Measurements from ENCODE around the gene PTPRG. TPM values are rescaled to one million over a fixed set of nuclear protein-coding genes. Genes with fewer than 3 reads are reported as not detected.

Gene PTPRG
- total and polyA plus RNA-seq, 2 donors, result 3.9 to 4.1 TPM

- peaks cover 0 to 3% of the 10 kb centered on the region in 2 donors for H3K9me3 ChIP-seq (ENCODE audit: control insufficient read depth in 2 of 2, insufficient read depth in 1 of 2, low read length in 1 of 2)
- no peaks in the 10 kb centered on the region for H3K36me3 ChIP-seq (ENCODE audit: control insufficient read depth in 2 of 2, insufficient read depth in 2 of 2, low read length in 1 of 2)
- no peak for DNase-seq (ENCODE audit: low read depth in 6 of 9, low spot score in 9 of 9)
- H3K27ac ChIP-seq (ENCODE audit: low read depth in 1 of 2, low read length in 1 of 2), result no peak overlapping the region
- WGBS, result 92% methylated on average over 7 of the region's 7 CpGs
- H3K4me1 ChIP-seq (ENCODE audit: control insufficient read depth in 2 of 2, insufficient read depth in 2 of 2, low read length in 2 of 2), result no peaks in the 10 kb centered on the region
- H3K4me3 ChIP-seq (ENCODE audit: low read length in 2 of 2), result no peak overlapping the region
- H3K27me3 ChIP-seq (ENCODE audit: control insufficient read depth in 2 of 2, insufficient read depth in 1 of 2, low read length in 1 of 2), result no peaks in the 10 kb centered on the region
Measured at GRCh38 chr3:61646851-61647525, 85.6 kb downstream of the PTPRG start.

DNA sequence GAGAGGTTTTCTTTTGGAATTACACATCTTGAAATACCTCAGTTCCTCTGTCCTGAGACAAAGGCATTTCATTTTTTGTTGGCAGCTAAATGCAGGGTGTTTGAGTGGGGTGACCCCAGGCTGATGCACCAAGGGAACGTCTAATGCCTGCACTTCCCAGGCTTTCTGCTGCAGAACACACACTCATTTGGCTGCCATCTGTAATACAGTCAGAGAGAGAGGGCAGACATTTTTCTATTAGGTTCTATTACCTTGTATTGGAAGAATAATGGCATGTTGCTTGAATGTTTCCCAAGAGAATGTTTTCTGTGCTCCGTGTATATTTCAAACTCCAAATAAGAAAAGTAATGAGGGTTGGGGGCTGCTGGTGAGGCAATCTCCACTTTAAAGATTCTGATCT, 87.1 kb downstream of the PTPRG start:
- H3K36me3 ChIP-seq (ENCODE audit: control insufficient read depth in 2 of 2, insufficient read depth in 2 of 2, low read length in 1 of 2), result no peaks in the 10 kb centered on the region
- WGBS, result 82% methylated on average over 2 of the region's 2 CpGs

GRCh38 chr3:61649381-61650170, 88.2 kb downstream of the PTPRG start:
- no peak overlapping the region for H3K27ac ChIP-seq (ENCODE audit: low read depth in 1 of 2, low read length in 1 of 2)
- H3K27me3 ChIP-seq (ENCODE audit: control insufficient read depth in 2 of 2, insufficient read depth in 1 of 2, low read length in 1 of 2), result no peaks in the 10 kb centered on the region
- no peaks in the 10 kb centered on the region for H3K4me1 ChIP-seq (ENCODE audit: control insufficient read depth in 2 of 2, insufficient read depth in 2 of 2, low read length in 2 of 2)
- H3K36me3 ChIP-seq (ENCODE audit: control insufficient read depth in 2 of 2, insufficient read depth in 2 of 2, low read length in 1 of 2), result no peaks in the 10 kb centered on the region
- H3K4me3 ChIP-seq (ENCODE audit: low read length in 2 of 2), result no peak overlapping the region
- WGBS, result 75% methylated on average over 5 of the region's 5 CpGs
- peaks cover 0 to 3% of the 10 kb centered on the region in 2 donors for H3K9me3 ChIP-seq (ENCODE audit: control insufficient read depth in 2 of 2, insufficient read depth in 1 of 2, low read length in 1 of 2)
- DNase-seq (ENCODE audit: low read depth in 6 of 9, low spot score in 9 of 9), result no peak

More for the DNA sequence above, 87.1 kb downstream of the PTPRG start:
- Histone ChIP-seq H3K9me3 (ENCODE audit: control insufficient read depth in 2 of 2, insufficient read depth in 1 of 2, low read length in 1 of 2) (peaks cover 0 to 3% of the 10 kb centered on the region in 2 donors), H3K27me3 (ENCODE audit: control insufficient read depth in 2 of 2, insufficient read depth in 1 of 2, low read length in 1 of 2) (no peaks in the 10 kb centered on the region), H3K27ac (ENCODE audit: low read depth in 1 of 2, low read length in 1 of 2) (no peak overlapping the region), H3K4me3 (ENCODE audit: low read length in 2 of 2) (no peak overlapping the region), H3K4me1 (ENCODE audit: control insufficient read depth in 2 of 2, insufficient read depth in 2 of 2, low read length in 2 of 2) (no peaks in the 10 kb centered on the region)
- no peak for DNase-seq (ENCODE audit: low read depth in 6 of 9, low spot score in 9 of 9)

GRCh38 chr3:61650276-61650675, 88.9 kb downstream of the PTPRG start:
- DNase-seq (ENCODE audit: low read depth in 6 of 9, low spot score in 9 of 9), result no peak
- no peak overlapping the region for H3K27ac ChIP-seq (ENCODE audit: low read depth in 1 of 2, low read length in 1 of 2)
- WGBS, result 92% methylated on average over 7 of the region's 7 CpGs

DNA sequence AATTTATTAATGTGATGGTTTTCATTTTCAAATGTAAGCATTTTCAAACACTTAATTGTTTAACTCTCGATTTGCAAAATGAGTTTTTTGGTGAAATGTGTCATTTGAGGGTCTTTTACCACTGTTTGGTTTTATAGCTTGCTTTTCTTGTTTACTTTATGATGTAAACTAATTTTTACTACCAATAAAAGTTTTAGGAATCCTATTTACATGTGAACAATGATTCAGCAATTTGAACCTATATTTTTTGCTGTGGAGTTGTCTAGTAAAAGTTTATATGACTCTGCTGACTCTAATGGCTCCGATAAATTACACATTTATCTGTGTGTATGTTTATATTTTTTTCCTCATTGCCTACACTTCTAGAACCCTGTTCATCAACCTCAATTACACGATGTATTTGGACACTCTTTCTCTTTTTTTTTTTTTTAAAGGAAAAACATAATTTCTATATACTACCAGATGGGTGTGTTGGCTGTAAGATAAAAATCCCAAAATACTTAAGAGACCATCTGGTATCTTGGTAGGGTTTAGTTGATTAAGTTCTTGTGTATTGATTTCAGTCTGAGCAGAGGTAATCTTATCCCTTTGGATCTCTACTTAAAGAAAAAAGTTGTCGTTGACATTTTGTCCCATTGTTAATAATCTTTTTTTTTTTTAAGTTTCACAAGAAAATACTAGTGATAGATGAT, 89.5 kb downstream of the PTPRG start:
- no peak overlapping the region for H3K27ac ChIP-seq (ENCODE audit: low read depth in 1 of 2, low read length in 1 of 2)
- H3K4me3 ChIP-seq (ENCODE audit: low read length in 2 of 2), result no peak overlapping the region
- DNase-seq (ENCODE audit: low read depth in 6 of 9, low spot score in 9 of 9), result no peak
- H3K36me3 ChIP-seq (ENCODE audit: control insufficient read depth in 2 of 2, insufficient read depth in 2 of 2, low read length in 1 of 2), result no peaks in the 10 kb centered on the region
- H3K4me1 ChIP-seq (ENCODE audit: control insufficient read depth in 2 of 2, insufficient read depth in 2 of 2, low read length in 2 of 2), result no peaks in the 10 kb centered on the region
- no peaks in the 10 kb centered on the region for H3K27me3 ChIP-seq (ENCODE audit: control insufficient read depth in 2 of 2, insufficient read depth in 1 of 2, low read length in 1 of 2)
- WGBS, result 69% methylated on average over 4 of the region's 4 CpGs
- no peaks in the 10 kb centered on the region for H3K9me3 ChIP-seq (ENCODE audit: control insufficient read depth in 2 of 2, insufficient read depth in 1 of 2, low read length in 1 of 2)

More at GRCh38 chr3:61650276-61650675, 88.9 kb downstream of the PTPRG start:
- Histone ChIP-seq H3K36me3 (ENCODE audit: control insufficient read depth in 2 of 2, insufficient read depth in 2 of 2, low read length in 1 of 2) (no peaks in the 10 kb centered on the region), H3K27me3 (ENCODE audit: control insufficient read depth in 2 of 2, insufficient read depth in 1 of 2, low read length in 1 of 2) (no peaks in the 10 kb centered on the region), H3K4me1 (ENCODE audit: control insufficient read depth in 2 of 2, insufficient read depth in 2 of 2, low read length in 2 of 2) (no peaks in the 10 kb centered on the region), H3K4me3 (ENCODE audit: low read length in 2 of 2) (no peak overlapping the region), H3K9me3 (ENCODE audit: control insufficient read depth in 2 of 2, insufficient read depth in 1 of 2, low read length in 1 of 2) (peaks cover 0 to 1% of the 10 kb centered on the region in 2 donors)

GRCh38 chr3:61657689-61658088, 96.3 kb downstream of the PTPRG start:
- Histone ChIP-seq H3K27me3 (ENCODE audit: control insufficient read depth in 2 of 2, insufficient read depth in 1 of 2, low read length in 1 of 2) (no peaks in the 10 kb centered on the region), H3K4me3 (ENCODE audit: low read length in 2 of 2) (no peak overlapping the region), H3K4me1 (ENCODE audit: control insufficient read depth in 2 of 2, insufficient read depth in 2 of 2, low read length in 2 of 2) (no peaks in the 10 kb centered on the region), H3K27ac (ENCODE audit: low read depth in 1 of 2, low read length in 1 of 2) (no peak overlapping the region), H3K36me3 (ENCODE audit: control insufficient read depth in 2 of 2, insufficient read depth in 2 of 2, low read length in 1 of 2) (no peaks in the 10 kb centered on the region), H3K9me3 (ENCODE audit: control insufficient read depth in 2 of 2, insufficient read depth in 1 of 2, low read length in 1 of 2) (no peaks in the 10 kb centered on the region)
- WGBS, result 70% methylated on average over 4 of the region's 4 CpGs
- no peak for DNase-seq (ENCODE audit: low read depth in 6 of 9, low spot score in 9 of 9)

DNA sequence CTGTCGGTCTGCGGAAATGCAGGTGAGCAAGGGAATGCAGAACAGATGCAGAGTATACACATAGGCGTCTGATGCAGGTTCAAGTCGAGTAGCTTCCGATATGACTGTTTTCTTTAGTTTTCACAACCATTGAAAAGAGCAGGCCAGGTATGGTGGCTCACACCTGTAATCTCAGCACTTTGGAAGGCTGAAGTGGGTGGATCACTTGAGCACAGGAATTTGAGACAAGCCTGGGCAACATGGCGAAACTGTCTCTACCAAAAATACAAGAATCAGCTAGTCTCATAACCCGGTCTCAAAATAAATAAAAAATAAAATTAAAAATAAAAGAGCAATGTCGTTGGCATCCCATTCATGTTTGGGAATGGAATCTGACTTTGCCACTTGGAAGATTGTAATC, 101.5 kb downstream of the PTPRG start:
- Histone ChIP-seq H3K36me3 (ENCODE audit: control insufficient read depth in 2 of 2, insufficient read depth in 2 of 2, low read length in 1 of 2) (no peaks in the 10 kb centered on the region), H3K4me1 (ENCODE audit: control insufficient read depth in 2 of 2, insufficient read depth in 2 of 2, low read length in 2 of 2) (no peaks in the 10 kb centered on the region), H3K9me3 (ENCODE audit: control insufficient read depth in 2 of 2, insufficient read depth in 1 of 2, low read length in 1 of 2) (no peaks in the 10 kb centered on the region), H3K27ac (ENCODE audit: low read depth in 1 of 2, low read length in 1 of 2) (no peak overlapping the region), H3K4me3 (ENCODE audit: low read length in 2 of 2) (no peak overlapping the region), H3K27me3 (ENCODE audit: control insufficient read depth in 2 of 2, insufficient read depth in 1 of 2, low read length in 1 of 2) (no peaks in the 10 kb centered on the region)
- no peak for DNase-seq (ENCODE audit: low read depth in 6 of 9, low spot score in 9 of 9)
- 95% methylated on average over 8 of the region's 8 CpGs for WGBS

GRCh38 chr3:61663356-61664104, 102.2 kb downstream of the PTPRG start:
- Histone ChIP-seq H3K27me3 (ENCODE audit: control insufficient read depth in 2 of 2, insufficient read depth in 1 of 2, low read length in 1 of 2) (no peaks in the 10 kb centered on the region), H3K27ac (ENCODE audit: low read depth in 1 of 2, low read length in 1 of 2) (no peak overlapping the region), H3K4me1 (ENCODE audit: control insufficient read depth in 2 of 2, insufficient read depth in 2 of 2, low read length in 2 of 2) (no peaks in the 10 kb centered on the region), H3K36me3 (ENCODE audit: control insufficient read depth in 2 of 2, insufficient read depth in 2 of 2, low read length in 1 of 2) (no peaks in the 10 kb centered on the region), H3K9me3 (ENCODE audit: control insufficient read depth in 2 of 2, insufficient read depth in 1 of 2, low read length in 1 of 2) (no peaks in the 10 kb centered on the region), H3K4me3 (ENCODE audit: low read length in 2 of 2) (no peak overlapping the region)
- no peak for DNase-seq (ENCODE audit: low read depth in 6 of 9, low spot score in 9 of 9)
- 94% methylated on average over 8 of the region's 8 CpGs for WGBS
